ENCODE data around the gene RETN.

GRCh38 chr19:7637374-7638256, 31.2 kb upstream of the RETN start:
- TF ChIP-seq, protein P1, sequence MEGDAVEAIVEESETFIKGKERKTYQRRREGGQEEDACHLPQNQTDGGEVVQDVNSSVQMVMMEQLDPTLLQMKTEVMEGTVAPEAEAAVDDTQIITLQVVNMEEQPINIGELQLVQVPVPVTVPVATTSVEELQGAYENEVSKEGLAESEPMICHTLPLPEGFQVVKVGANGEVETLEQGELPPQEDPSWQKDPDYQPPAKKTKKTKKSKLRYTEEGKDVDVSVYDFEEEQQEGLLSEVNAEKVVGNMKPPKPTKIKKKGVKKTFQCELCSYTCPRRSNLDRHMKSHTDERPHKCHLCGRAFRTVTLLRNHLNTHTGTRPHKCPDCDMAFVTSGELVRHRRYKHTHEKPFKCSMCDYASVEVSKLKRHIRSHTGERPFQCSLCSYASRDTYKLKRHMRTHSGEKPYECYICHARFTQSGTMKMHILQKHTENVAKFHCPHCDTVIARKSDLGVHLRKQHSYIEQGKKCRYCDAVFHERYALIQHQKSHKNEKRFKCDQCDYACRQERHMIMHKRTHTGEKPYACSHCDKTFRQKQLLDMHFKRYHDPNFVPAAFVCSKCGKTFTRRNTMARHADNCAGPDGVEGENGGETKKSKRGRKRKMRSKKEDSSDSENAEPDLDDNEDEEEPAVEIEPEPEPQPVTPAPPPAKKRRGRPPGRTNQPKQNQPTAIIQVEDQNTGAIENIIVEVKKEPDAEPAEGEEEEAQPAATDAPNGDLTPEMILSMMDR (IDR thresholded peaks at IDR 0.05 in 2 of 3, conservative IDR thresholded peaks at IDR 0.05 in 1 of 3; ENCODE audit: borderline replicate concordance in 1 of 3, insufficient read depth in 1 of 3, low read depth in 2 of 3, low read length in 2 of 3), result no peak
- TF ChIP-seq RAD21 (IDR thresholded peaks at IDR 0.05; ENCODE audit: low read depth), result no peak
- TF ChIP-seq POLR2A (IDR thresholded peaks at IDR 0.05; ENCODE audit: borderline replicate concordance, extremely low read depth, insufficient read depth, insufficient read length), result no peak
- TF ChIP-seq TCF7L2 (IDR thresholded peaks at IDR 0.05; ENCODE audit: borderline replicate concordance, extremely low read depth, insufficient read depth, insufficient read length), result no peak
- TF ChIP-seq EZH2 (IDR thresholded peaks at IDR 0.05), result no peak
- no peak; the same call in 1 of the 2 replicates for TF ChIP-seq SIN3A (IDR thresholded peaks at IDR 0.05; ENCODE audit: low read depth)
- TF ChIP-seq POLR2AphosphoS5 (IDR thresholded peaks at IDR 0.05; ENCODE audit: low read depth, low read length), result peak; percentile 27; the same call in 1 of the 2 replicates
